T-helper 17 cell (primary cell): Measurements from ENCODE around the gene SELENOI. TPM values are rescaled to one million over a fixed set of nuclear protein-coding genes. Genes with fewer than 3 reads are reported as not detected.
A peak's percentile ranks its signal among the peaks of the same experiment; 100 is the strongest.
"Not testable (repeated sequence)": the region's sequence is repeated elsewhere in the genome, so short reads cannot be mapped to it uniquely, and the experiment has no call there.

Source experiments
- ATAC-seq: fragments of 150-1000 bp; cut with Tn5 transposase; 2 replicates; pipeline ENCODE4 v1.10.0; 2021; ENCODE audit warnings: mild to moderate bottlenecking, moderate library complexity
- DNase-seq, 3 donors: peaks; one replicate each; pipeline versions ENCODE4 v3.0.0 to v3.0.0-alpha.2; 2020 to 2021
- H3K9me3 ChIP-seq: one replicate; pipeline ENCODE4 v1.7.0; 2013; ENCODE audit warnings: low read length, mild to moderate bottlenecking; ENCODE audit not compliant: control insufficient read depth, poor library complexity, severe bottlenecking
- H3K27ac Mint-ChIP-seq: one replicate; pipeline ENCODE4 v1.8.0; 2022; ENCODE audit warnings: mild to moderate bottlenecking, moderate library complexity, mixed read lengths
- H3K27me3 Mint-ChIP-seq: one replicate; pipeline ENCODE4 v1.8.0; 2022; ENCODE audit warnings: mixed read lengths
- H3K36me3 Mint-ChIP-seq: one replicate; pipeline ENCODE4 v1.8.0; 2022; ENCODE audit warnings: low read depth, mixed read lengths
- H3K4me1 Mint-ChIP-seq: one replicate; pipeline ENCODE4 v1.8.0; 2022; ENCODE audit warnings: mild to moderate bottlenecking, mixed read lengths
- H3K4me3 Mint-ChIP-seq: one replicate; pipeline ENCODE4 v1.8.0; 2022; ENCODE audit warnings: mild to moderate bottlenecking, moderate library complexity, mixed read lengths
- total RNA-seq, 4 donors: library from RNA in 2 of 4; stranded (reverse) in 2 of 4; gene quantifications; one replicate each; pipeline ENCODE4 v1.2.3 and lab custom pipeline; 2022 to 2026

The SELENOI gene
- total RNA-seq, 2 donors from 2014 or later = 27.9 to 36.6 TPM

DNA sequence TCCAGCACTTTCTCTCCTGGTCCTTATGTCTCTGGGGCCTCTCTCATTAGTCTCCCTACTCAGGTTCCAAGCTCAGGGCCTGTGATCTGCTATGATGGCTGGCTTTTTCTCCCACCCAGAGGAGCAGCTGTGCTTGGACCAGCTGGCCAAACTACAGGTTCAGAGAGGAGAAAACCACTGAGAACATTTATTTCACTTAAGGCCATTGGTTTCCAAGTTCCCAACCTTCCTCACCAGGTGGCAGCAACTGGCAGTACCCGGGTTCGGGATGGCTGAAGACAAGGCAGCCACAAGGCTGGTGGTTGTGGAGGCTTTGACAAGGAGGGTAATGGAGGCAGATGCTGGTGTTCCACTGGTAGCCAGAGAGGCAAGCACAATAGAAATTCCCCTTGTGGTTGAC, 29.9 kb upstream of the SELENOI start:
- ATAC-seq = no peak
- Mint-ChIP-seq H3K27ac (peak overlapping the region; percentile 49), H3K4me1 (peaks cover 2% of the 10 kb centered on the region), H3K36me3 (peaks cover 2% of the 10 kb centered on the region), H3K4me3 (no peak overlapping the region), H3K27me3 (no peaks in the 10 kb centered on the region)
- no peaks in the 10 kb centered on the region for H3K9me3 ChIP-seq
- no peak for DNase-seq

DNA sequence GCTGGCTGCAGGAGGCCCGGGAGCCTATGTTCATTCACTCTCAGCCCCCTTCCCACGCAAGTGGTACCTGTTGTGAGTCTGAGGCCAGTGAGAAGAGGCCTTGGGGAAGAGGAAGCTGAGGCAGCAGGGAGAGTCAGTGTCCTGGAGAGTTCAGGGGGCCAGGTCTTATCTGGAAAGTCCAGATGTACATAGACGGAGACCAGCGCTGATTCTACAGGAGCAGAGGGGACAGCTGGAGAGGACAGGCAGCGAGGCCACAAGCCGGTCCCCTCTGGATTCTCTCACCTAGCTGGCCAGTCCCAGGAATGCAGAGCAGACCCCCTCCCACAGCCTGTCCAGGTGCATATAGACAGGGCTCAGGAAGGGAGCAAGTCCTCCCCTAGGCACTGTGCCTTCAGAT, 29.1 kb upstream of the SELENOI start:
- peaks cover 2% of the 10 kb centered on the region for H3K36me3 Mint-ChIP-seq

DNA sequence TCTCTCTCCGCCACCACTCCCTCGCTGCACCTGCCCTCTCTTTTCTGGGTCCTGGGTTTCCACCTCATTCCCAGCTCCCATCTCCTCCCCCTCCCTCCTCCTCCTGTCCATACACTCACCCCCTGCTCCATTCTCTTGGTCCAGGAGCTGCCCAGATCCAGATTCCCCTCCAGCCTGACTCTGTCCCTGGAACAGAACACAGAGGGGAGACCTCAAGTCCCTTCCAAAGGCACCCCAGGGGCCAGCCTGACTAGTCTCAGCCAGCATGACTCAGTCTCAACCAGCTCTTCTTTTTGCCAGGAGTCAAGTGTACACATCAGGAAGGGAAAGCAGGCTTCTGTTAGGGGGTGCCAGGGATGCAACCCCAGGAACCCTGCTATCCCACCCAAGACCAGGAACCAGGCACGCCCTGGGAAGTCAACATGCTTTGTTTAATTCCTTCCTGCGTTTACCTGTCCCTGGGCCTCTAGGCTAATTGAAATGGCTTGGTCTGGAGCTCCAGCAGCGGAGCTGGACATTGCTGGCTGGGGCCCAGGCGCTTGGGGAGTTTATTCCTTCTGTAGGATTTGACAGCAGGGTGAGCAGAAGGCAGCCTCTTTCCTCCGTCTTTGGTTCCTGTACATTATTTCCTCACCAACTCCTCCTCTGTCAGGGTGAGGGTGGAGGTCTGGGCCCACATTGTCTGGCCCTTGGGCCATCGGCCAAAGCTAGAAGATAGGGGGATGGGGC, 28.4 kb upstream of the SELENOI start:
- Mint-ChIP-seq H3K27me3 (no peaks in the 10 kb centered on the region), H3K27ac (no peak overlapping the region), H3K4me1 (peaks cover 2% of the 10 kb centered on the region), H3K36me3 (peaks cover 2% of the 10 kb centered on the region), H3K4me3 (no peak overlapping the region)
- no peak for ATAC-seq
- H3K9me3 ChIP-seq = no peaks in the 10 kb centered on the region
- no peak for DNase-seq

More for the DNA sequence above, 29.1 kb upstream of the SELENOI start:
- Mint-ChIP-seq H3K4me1 (peaks cover 2% of the 10 kb centered on the region), H3K27ac (peak overlapping the region; percentile 49), H3K4me3 (no peak overlapping the region), H3K27me3 (no peaks in the 10 kb centered on the region)
- ATAC-seq (no peak), DNase-seq (no peak)
- H3K9me3 ChIP-seq = no peaks in the 10 kb centered on the region

DNA sequence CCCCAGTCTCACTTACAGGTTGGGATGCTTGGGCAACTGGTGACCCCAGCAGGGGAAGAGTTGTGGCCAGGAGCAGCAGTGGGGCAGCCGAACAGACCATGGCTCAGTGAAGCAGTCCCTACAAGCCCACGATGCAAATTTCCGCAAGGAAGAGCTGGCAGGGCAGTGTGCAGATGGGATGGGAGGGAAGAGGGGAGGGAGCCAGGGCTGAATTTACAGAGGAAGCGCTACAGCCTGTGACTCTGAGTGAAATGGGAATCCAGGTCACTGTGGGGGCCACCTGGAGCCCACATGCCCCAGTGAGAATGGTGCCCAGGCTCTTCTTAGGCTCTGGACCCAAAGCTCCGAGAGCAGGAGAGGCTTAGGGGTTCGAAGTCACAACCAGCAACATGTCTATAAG, 27.0 kb upstream of the SELENOI start:
- ATAC-seq (no peak), DNase-seq (no peak)
- no peak overlapping the region for H3K4me3 Mint-ChIP-seq
- no peaks in the 10 kb centered on the region for H3K9me3 ChIP-seq
- H3K27me3 Mint-ChIP-seq = no peaks in the 10 kb centered on the region
- no peak overlapping the region for H3K27ac Mint-ChIP-seq
- H3K4me1 Mint-ChIP-seq = no peaks in the 10 kb centered on the region
- no peaks in the 10 kb centered on the region for H3K36me3 Mint-ChIP-seq

DNA sequence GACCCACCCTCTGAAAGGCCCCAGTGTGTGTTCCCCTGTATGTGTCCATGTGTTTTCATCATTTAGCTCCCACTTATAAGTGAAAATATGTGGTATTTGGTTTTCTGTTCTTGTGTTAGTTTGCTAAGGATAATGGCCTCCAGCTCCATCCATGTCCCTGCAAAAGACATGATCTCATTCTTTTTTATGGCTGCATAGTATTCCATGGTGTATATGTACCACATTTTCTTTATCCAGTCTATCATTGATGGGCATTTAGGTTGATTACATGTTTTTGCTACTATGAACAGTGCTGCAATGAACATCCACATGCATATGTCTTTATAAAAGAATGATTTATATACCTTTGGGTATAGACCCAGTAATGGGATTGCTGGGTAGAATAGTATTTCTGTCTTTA, 21.5 kb upstream of the SELENOI start:
- ATAC-seq, H3K27me3 Mint-ChIP-seq, DNase-seq, H3K36me3 Mint-ChIP-seq, H3K4me3 Mint-ChIP-seq, H3K4me1 Mint-ChIP-seq, H3K27ac Mint-ChIP-seq, H3K9me3 ChIP-seq: not testable (repeated sequence)

DNA sequence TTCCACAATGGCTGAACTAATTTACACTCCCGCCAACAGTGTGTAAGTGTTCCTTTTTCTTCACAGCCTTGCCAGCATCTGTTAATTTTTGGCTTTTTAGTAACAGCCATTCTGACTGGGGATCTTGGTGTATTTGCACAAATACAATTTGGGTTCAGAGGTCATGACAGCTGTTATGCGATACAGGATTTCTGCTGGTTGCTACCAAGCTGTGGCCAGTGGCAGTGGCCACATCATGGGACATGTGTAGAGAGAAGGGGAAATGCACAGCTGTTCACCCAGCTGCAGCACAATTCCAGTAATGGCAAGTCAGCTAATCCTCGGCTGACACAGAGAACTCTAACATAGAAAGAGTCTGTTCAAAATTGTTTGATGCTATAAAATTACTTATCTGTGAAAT, 21.0 kb upstream of the SELENOI start:
- Mint-ChIP-seq H3K27ac (no peak overlapping the region), H3K36me3 (no peaks in the 10 kb centered on the region)

DNA sequence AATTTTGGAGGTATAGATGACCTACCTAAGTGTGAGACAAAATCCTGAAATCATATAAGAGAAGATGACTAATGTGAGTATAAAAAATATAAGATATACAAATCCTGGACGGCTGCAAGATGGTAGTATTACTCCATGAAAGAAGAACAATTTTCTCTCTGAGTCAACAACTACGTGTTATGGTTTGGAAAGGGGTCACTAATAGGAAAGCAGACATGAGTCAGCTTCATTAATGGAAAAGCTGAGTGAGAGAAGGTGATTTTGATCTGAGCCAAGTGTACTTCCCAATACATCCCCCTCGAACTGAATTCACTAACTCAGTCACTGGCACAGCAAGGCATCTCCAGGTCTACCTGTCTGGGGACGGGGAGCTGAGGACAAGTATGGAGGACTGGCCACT, 20.1 kb upstream of the SELENOI start:
- no peaks in the 10 kb centered on the region for H3K9me3 ChIP-seq
- DNase-seq (no peak), ATAC-seq (no peak)
- no peaks in the 10 kb centered on the region for H3K27me3 Mint-ChIP-seq
- H3K4me1 Mint-ChIP-seq = peaks cover 8% of the 10 kb centered on the region
- H3K36me3 Mint-ChIP-seq = no peaks in the 10 kb centered on the region
- no peak overlapping the region for H3K4me3 Mint-ChIP-seq
- H3K27ac Mint-ChIP-seq = no peak overlapping the region

More for the DNA sequence above, 21.0 kb upstream of the SELENOI start:
- Mint-ChIP-seq H3K4me1 (peaks cover 3% of the 10 kb centered on the region), H3K27me3 (no peaks in the 10 kb centered on the region), H3K4me3 (no peak overlapping the region)
- no peaks in the 10 kb centered on the region for H3K9me3 ChIP-seq
- ATAC-seq = no peak
- no peak for DNase-seq

DNA sequence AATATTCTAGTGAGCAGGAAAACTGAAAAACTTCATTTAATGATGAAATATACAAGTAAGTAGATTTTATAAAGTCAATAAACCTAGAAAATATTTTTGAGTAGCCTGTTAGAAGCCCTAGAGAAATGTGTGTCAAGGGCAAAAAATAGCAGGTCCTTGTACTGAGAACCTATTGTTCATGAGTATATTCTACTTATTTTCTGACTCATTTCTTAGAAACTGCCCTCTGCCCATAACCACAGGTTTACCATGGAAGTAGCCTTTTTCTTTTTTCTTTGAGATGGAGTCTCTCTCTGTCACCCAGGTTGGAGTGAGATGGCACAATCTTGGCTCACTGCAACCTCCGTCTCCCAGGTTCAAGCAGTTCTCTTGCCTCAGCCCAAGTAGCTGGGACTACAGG, 19.4 kb upstream of the SELENOI start:
- H3K27ac Mint-ChIP-seq = no peak overlapping the region
- H3K9me3 ChIP-seq = no peaks in the 10 kb centered on the region
- H3K36me3 Mint-ChIP-seq = no peaks in the 10 kb centered on the region
- ATAC-seq = no peak
- DNase-seq = no peak
- no peak overlapping the region for H3K4me3 Mint-ChIP-seq
- H3K4me1 Mint-ChIP-seq = peaks cover 8% of the 10 kb centered on the region
- no peaks in the 10 kb centered on the region for H3K27me3 Mint-ChIP-seq

DNA sequence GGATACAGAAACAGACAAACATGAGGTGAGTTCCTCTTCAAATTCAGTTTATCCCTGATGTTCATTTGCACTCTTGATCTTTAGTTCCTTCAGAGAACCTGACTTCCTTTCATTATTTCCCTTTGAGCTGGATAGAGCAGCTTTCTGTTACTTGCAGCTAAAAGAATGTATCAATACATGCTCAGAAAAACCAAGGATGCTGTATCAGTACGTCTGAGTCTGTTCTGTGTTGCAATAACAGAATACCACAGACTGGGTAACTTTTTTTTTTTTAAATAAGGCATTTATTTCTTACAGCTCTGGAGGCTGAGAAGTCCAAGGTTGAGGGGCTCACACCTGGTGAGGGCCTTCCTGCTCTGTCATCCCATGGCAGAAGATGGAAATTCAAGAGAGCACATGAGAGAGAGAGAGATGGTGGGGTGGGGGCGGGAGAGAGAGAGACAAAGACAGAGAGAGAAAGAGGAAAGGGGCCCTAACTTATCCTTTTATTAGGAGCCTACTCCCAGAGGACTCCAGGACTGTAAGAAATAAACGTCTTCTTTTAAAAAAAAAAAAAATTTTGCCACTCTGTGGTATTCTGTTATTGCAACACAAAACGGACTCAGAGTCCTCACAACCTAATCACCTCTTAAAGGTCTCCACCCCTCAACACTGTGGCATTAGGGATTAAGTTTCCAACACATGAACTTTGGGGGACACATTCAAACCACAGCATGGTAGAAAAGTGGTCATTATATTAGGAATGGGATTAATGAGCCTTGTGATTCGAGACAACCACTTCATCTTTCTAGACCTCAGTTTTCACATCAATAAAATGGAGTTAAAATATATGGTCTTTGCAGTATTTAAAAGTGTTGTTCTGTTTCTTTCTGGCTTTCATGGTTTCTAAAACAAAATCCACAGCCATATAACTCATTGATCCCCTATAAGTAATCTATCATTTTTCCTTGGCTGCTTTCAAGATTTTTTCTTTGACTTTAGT, 18.4 kb upstream of the SELENOI start:
- Mint-ChIP-seq H3K36me3 (peaks cover 2% of the 10 kb centered on the region), H3K27me3 (no peaks in the 10 kb centered on the region), H3K27ac (no peak overlapping the region), H3K4me3 (no peak overlapping the region), H3K4me1 (peaks cover 8% of the 10 kb centered on the region)
- no peaks in the 10 kb centered on the region for H3K9me3 ChIP-seq
- ATAC-seq (no peak), DNase-seq (no peak)

DNA sequence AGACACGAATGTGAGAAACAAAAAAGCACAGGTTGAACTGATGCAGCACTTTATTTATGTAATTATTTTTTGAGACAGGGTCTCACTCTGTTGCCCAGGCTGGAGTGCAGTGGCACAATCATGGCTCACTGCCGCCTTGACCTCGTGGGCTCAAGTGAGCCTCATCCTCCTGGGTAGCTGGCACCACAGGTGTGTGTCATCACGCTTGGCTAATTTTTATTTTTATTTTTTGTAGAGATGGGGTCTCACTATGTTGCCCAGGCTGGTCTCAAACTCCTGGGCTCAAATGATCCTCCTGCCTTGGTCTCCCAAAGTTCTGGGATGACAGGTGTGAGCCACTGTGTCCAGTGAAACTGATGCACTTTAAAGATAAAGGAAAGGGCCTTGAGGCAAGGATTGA, 16.9 kb upstream of the SELENOI start:
- DNase-seq, ATAC-seq, H3K27ac Mint-ChIP-seq, H3K4me3 Mint-ChIP-seq, H3K9me3 ChIP-seq, H3K36me3 Mint-ChIP-seq, H3K4me1 Mint-ChIP-seq, H3K27me3 Mint-ChIP-seq: not testable (repeated sequence)

DNA sequence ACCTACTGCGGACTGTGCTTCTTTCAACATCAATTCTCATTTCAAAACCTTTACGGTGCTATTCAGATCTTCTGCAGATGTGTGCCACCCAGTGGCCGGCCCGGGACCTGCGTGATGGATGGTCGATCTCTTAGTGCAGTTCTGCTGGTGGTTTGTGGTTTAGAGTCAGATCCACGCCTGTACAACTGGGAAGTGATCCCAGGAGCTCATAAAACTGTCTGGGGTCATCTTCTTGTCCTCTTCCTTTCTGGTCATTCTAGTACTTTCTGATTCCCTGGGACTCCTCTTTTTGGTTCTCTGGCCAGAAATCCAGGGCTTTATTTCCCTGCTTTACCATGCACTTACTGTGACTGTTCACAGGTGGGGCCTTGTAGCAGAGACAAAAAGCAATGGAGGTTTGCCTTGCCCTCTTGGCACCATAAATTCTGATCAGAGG, 15.8 kb upstream of the SELENOI start:
- ATAC-seq (peak; percentile 100), DNase-seq (peak; percentile 57 to 74 (median 60))
- no peaks in the 10 kb centered on the region for H3K9me3 ChIP-seq
- H3K4me3 Mint-ChIP-seq = no peak overlapping the region
- peaks cover 2% of the 10 kb centered on the region for H3K36me3 Mint-ChIP-seq
- H3K27ac Mint-ChIP-seq = peak overlapping the region; percentile 57
- no peaks in the 10 kb centered on the region for H3K27me3 Mint-ChIP-seq
- H3K4me1 Mint-ChIP-seq = peaks cover 8% of the 10 kb centered on the region

DNA sequence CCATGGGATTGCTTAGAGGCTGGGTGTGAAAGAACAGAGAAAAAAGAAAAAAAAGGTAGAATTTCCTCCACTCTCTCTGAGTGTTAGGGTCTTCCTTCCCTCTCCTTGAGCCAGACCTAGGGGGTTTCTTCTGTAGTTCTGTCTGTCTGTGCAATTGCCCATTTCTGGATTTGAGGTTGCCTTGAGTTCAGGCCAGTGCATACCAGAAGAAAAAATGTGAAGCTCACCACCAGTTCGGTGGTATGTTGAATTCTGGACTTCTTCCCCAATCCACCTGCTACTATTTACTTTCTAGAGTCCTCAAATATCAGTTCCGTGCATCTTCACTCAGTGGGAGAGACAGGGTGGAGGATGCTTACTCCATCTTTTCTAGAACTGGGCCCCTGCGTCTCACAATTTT, 15.3 kb upstream of the SELENOI start:
- no peaks in the 10 kb centered on the region for H3K9me3 ChIP-seq
- DNase-seq = no peak
- no peaks in the 10 kb centered on the region for H3K27me3 Mint-ChIP-seq
- peaks cover 8% of the 10 kb centered on the region for H3K4me1 Mint-ChIP-seq
- no peak for ATAC-seq
- H3K27ac Mint-ChIP-seq = peak overlapping the region; percentile 57
- no peak overlapping the region for H3K4me3 Mint-ChIP-seq
- H3K36me3 Mint-ChIP-seq = peaks cover 2% of the 10 kb centered on the region

DNA sequence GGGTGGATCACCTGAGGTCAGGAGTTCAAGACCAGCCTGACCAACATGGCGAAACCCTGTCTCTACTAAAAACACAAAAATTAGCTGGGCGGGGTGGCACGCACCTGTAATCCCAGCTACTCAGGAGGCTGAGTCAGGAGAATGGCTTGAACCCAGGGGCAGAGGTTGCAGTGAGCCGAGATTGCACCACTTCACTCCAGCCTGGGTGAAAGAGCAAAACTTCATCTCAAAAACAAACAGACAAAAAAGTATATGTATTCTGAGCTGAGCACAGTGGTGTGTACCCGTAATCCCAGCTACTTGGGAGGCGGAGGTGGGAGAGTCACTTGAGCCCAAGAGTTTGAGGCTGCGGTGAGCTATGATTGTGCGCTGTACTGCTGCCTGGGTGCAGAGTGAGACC, 14.6 kb upstream of the SELENOI start:
- not testable (repeated sequence) for DNase-seq, H3K9me3 ChIP-seq, H3K27me3 Mint-ChIP-seq, H3K36me3 Mint-ChIP-seq, H3K27ac Mint-ChIP-seq, H3K4me3 Mint-ChIP-seq, ATAC-seq
- peaks cover 13% of the 10 kb centered on the region for H3K4me1 Mint-ChIP-seq
